Activated CD8-positive, alpha-beta memory T cell treated with anti-CD3 and anti-CD28 coated beads, Interleukin-2, amount 50 U/mL, for 48 hours (primary cell): ENCODE results near the gene TUBB8B.
"Not testable (repeated sequence)": the region's sequence is repeated elsewhere in the genome, so short reads cannot be mapped to it uniquely, and the experiment has no call there.

ENCODE experiments used
- DNase-seq: peaks from one replicate; pipeline ENCODE4 v3.0.0-alpha.2; 2020

TUBB8B gene

GRCh38 chr18:49176-49665 is at the start of gene TUBB8B:
TUBB8B (minus strand) TSS chr18:49615; CDS start chr18:49557, 58 bp downstream.
- DNase-seq = not testable (repeated sequence)

- DNase-seq = peak; percentile 80
These were observed 48.0 kb upstream of the TUBB8B start for GRCh38 chr18:97252-97914.

DNA sequence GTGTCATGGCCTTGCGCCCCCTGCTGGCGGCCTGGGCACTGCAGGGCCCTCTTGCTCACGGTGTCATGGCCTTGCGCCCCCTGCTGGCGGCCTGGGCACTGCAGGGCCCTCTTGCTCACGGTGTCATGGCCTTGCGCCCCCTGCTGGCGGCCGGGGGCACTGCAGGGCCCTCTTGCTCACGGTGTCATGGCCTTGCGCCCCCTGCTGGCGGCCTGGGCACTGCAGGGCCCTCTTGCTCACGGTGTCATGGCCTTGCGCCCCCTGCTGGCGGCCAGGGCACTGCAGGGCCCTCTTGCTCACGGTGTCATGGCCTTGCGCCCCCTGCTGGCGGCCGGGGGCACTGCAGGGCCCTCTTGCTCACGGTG is 47.3 kb upstream of the TUBB8B start:
- not testable (repeated sequence) for DNase-seq

DNA sequence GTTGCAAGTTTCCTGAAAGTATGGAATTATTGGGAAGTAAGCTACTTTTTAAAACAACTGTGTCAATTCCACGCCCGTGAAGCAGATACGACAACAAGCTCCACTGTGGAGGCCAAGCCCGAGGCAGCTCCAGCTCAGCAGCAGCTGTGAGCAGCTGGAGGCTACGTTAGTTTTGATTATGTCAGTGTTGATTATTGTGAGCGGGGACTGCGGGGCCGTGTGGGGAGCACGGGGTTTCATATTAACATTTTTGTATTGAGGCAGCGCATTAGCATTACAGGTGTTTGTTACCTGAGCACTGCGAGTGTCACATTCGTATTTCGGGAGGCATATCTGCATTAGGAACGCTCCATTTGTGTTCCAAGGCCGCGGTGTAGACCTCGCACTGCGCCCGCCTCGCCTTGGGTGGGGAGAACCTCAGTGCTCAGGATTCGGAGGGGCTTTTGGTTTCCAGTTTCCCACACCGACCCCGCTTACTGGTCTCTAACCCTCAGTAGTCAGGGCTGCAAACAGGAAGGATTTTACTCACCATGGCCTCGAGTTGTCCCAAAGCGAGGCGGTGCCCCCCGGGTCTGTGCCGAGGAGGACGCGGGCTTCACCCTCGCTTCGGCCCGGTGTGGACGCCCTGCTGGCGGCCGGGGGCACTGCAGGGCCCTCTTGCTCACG is 46.8 kb upstream of the TUBB8B start:
- DNase-seq = not testable (repeated sequence)

GRCh38 chr18:95580-95979 is 46.2 kb upstream of the TUBB8B start:
- DNase-seq = not testable (repeated sequence)

DNA sequence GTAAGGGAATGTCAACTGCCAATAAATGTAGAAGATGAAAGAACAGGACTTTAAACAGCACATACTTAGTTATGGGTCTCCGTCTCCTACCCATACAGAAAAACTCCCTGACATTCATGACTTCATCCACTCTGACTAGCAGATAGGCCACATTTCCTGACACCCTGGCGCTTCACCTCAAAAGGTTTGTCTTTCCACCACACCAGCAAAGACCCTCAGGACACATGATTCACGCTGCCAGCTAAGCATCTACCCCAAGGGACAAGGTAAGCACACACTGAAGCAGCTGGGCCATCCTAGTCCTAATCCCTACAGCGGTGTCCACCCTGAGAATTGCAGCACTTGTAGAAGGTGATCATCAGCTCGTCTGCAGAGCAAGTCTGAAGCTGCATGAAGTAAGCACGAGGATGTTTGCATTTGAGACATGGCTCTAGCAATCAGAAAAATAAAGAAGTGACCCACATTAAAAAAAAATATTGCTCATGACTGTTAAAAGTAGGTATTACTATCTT is 44.5 kb upstream of the TUBB8B start:
- not testable (repeated sequence) for DNase-seq

DNA sequence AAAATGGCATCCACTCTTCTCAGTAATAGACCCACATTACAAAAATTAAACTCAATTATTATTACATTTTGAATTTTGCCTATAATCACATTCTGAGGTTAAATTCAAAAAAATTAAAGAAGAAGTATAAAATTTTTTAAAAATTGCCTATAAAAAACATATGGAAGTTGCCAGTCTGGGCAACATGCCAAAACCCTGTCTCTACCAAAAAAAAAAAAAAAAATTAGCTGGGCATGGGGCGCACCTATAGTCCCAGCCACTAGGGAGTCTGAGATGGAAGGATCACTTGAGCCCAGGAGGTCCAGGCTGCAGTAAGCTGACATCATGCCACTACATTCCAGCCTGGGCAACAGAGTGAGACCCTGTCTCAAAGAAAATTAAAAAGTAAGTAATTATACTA is 42.1 kb upstream of the TUBB8B start:
- DNase-seq = not testable (repeated sequence)

DNA sequence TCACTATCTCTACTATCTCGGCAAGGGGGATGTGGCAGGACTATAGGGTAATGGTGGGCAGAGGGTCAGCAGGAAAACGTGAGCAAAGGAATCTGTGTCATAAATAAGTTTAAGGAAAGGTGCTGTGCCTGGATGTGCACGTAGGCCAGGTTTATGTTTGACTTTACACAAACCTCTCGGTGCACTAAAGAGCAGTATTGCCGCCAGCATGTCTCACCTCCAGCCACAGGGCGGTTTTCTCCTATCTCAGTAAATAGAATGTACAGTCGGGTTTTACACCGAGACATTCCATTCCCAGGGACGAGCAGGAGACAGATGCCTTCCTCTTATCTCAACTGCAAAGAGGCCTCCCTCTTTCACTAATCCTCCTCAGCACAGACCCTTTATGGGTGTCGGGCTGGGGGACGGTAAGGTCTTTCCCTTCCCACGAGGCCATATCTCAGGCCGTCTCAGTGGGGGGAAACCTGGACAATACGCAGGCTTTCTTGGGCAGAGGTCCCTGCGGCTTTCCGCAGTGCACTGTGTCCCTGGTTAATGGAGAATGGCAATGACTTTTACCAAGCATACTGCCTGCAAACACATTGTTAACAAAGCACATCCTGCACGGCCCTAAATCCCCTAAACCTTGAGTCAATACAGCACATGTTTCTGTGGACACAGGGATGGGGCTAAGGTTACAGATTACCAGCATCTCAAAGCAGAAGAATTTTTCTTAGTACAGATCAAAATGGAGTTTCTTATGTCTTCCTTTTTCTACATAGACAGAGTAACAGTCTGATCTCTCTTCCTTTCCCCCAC is 41.2 kb upstream of the TUBB8B start:
- not testable (repeated sequence) for DNase-seq

DNA sequence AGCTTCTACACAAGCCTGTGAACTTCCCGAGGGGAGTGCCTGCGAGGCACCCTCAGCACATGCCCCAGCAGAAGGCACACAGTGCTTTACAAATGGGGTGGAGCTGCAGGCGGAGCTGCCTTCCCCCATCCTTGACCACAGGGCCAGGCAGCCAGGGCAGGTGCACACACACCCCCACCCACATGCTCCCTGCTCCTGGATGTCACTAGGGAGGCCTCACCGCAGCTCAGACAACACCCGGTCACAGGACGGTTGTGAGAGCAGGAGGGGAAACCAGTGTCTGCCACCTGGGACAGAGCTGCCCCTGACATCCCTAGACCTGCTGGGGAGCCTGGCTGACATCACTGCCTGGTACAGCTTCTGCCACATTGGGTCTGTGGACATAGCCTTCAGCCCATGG is 39.7 kb upstream of the TUBB8B start:
- not testable (repeated sequence) for DNase-seq

- DNase-seq = not testable (repeated sequence)
These were observed 35.4 kb upstream of the TUBB8B start for GRCh38 chr18:84801-85200.

DNA sequence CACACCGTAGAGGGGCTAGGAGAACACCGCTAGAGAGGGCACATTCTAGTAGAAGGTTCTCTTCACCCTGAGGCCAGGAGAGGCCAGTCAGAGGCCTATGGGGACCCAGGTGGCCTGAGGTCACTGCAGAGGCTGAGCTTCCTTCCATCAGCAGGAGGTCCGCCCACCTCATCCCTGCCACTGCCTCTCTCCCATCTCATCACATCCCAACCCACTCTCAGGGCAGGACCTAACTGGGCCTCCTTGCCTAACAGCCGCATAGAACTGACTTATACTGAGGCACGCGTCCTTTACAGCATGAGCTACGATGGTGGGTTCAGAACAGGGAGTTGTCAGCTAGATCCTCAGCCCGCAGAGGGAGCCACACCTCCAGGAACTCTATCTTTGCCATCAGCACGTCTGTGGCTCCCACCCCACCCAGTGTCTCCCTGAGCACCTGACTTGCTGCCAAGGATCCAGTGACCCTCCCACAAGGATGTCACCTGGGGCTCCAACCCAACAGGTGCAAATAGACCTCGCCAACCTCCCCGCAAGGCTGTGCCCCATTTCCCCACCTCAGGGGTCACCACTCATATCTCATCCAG is 33.3 kb upstream of the TUBB8B start:
- not testable (repeated sequence) for DNase-seq

GRCh38 chr18:80881-81280 is 31.5 kb upstream of the TUBB8B start:
- not testable (repeated sequence) for DNase-seq

GRCh38 chr18:80202-80601 is 30.8 kb upstream of the TUBB8B start:
- DNase-seq = not testable (repeated sequence)

DNA sequence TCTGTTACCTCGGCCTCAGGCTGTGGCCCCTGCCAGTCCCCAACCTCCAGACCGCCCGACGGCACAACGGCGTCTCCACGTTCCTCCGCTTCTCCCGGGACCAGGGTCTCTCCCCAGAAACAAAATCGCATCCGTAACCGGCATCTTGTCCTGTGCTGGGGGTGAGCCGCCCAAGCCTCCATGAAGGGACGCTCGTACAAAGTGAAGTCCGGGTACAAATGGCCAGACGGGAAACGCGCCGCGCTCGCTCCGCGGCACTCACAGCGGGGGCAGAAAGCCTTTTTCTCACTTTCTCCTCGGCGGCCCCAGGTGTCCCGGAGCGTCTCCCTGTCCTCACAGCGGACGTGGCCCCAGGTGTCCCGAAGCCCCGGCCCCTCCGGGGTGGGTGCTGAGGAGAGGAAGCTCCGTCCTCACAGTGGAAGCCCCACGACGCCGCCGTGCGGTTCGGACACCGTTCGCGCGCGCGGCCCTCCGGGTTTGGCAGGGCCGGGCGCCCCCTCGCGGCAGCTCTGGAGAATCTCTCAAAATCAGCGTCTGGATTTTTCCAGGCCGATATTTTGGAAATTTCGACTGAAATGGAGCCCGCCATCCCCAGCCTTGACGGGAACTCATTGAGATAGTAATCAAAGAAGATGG is 26.2 kb upstream of the TUBB8B start:
- not testable (repeated sequence) for DNase-seq

DNA sequence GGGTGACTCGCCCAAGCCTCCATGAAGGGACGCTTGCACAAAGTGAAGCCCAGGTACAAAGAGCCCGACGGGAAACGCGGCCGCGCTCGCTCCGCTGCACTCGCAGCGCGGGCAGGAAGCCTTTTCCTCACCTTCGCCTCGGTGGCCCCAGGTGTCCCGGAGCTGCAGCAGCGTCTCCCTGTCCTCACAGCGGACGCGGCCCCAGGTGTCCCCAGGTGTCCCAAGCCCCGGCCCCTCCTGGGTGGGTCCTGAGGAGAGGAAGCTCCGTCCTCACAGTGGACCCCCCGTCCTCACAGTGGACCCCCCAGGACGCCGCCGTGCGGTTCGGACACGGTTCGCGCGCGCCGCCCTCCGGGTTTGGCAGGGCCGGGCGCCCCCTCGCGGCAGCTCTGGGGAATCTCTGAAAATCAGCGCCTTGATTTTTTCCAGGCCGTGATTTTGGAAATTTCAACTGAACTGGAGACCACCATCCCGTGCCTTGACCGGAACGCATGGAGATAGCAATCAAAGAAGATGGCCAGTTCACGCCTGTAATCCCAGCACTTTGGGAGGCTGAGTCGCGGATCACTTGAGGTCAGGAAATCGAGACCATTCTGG is 23.9 kb upstream of the TUBB8B start:
- not testable (repeated sequence) for DNase-seq

GRCh38 chr18:67701-68100 is 18.3 kb upstream of the TUBB8B start:
- DNase-seq = not testable (repeated sequence)

DNA sequence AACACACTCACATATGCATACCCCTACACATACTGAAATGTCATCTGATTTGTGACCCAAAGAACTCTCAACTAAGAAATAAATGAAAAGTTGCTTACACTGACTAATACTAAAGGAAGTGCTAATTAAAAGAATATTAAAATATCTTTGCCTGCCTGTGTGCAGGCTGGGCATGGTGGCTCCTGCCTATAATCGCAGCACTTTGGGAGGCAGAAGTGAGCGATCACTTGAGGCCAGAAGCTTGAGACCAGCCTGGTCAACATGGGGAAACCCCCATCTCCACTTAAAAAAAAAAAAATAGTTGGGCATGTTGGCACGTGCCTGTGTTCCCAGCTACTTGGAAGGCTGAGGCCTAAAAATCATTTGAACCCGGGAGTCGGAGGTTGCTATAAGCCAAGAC is 14.9 kb upstream of the TUBB8B start:
- not testable (repeated sequence) for DNase-seq

GRCh38 chr18:63656-64055 is 14.2 kb upstream of the TUBB8B start:
- DNase-seq = not testable (repeated sequence)

- not testable (repeated sequence) for DNase-seq
These were observed 5.0 kb upstream of the TUBB8B start for GRCh38 chr18:54388-54787.

GRCh38 chr18:48696-49095 is 719 bp downstream of the TUBB8B start:
- not testable (repeated sequence) for DNase-seq

- DNase-seq = not testable (repeated sequence)
These were observed 36.2 kb downstream of the TUBB8B start for GRCh38 chr18:13177-13576.

GRCh38 chr18:12773-13172 is 36.6 kb downstream of the TUBB8B start:
- DNase-seq = not testable (repeated sequence)
